ENCODE data around the gene AMOTL1. TPM values are rescaled to one million over a fixed set of nuclear protein-coding genes. Genes with fewer than 3 reads are reported as not detected.

AMOTL1 gene
- 10 to 100 TPM; 34.1 to 51.2 (median 41.0) TPM for total RNA-seq

- peaks cover 15 to 33% of the 10 kb centered on the region in 2 donors for H3K4me1 ChIP-seq
- TF ChIP-seq CTCF (IDR thresholded peaks at IDR 0.05): peak in 2 of 6 experiments; percentile 14 to 29
- peak; percentile 48 to 76 for TF ChIP-seq POLR2A (IDR thresholded peaks at IDR 0.05)
- peak; percentile 94 for DNase-seq
- no peaks in the 10 kb centered on the region for H3K36me3 ChIP-seq
- H3K27ac ChIP-seq: peak within 1 kb of the TSS; percentile 87 to 94 (median 92)
- WGBS, 2 donors: 4 to 5% methylated on average over 43 to 54 of the region's 57 CpGs
- intact Hi-C loops (cut with DNase I): no loop called here
- no peaks in the 10 kb centered on the region for H3K9me3 ChIP-seq
- H3K4me3 ChIP-seq (replicated peaks in 1 of 3): peak within 1 kb of the TSS; percentile 71 to 93 (median 91)
- no peaks in the 10 kb centered on the region for H3K27me3 ChIP-seq
Measured at GRCh38 chr11:94767701-94768601, at the start of gene AMOTL1. Gene AMOTL1 (plus strand): TSS chr11:94768356. CDS start chr11:94768512, 156 bp downstream.

GRCh38 chr11:94719876-94720275 lies 48.3 kb upstream of the AMOTL1 start:
- no peak overlapping the region for H3K27ac ChIP-seq
- H3K4me3 ChIP-seq (replicated peaks in 1 of 3): no peak overlapping the region
- TF ChIP-seq POLR2A (IDR thresholded peaks at IDR 0.05): no peak
- TF ChIP-seq CTCF (IDR thresholded peaks at IDR 0.05): no peak
- DNase-seq: no peak
- intact Hi-C loops (cut with DNase I): no loop called here
- no peaks in the 10 kb centered on the region for H3K9me3 ChIP-seq
- H3K27me3 ChIP-seq: no peaks in the 10 kb centered on the region
- H3K36me3 ChIP-seq: no peaks in the 10 kb centered on the region
- H3K4me1 ChIP-seq: no peaks in the 10 kb centered on the region
- WGBS, 2 donors: 81 to 86% methylated on average over 3 of the region's 3 CpGs

- no peaks in the 10 kb centered on the region for H3K36me3 ChIP-seq
- H3K4me3 ChIP-seq (replicated peaks in 1 of 3): no peak overlapping the region
- no peak overlapping the region for H3K27ac ChIP-seq
- no peaks in the 10 kb centered on the region for H3K4me1 ChIP-seq
- H3K9me3 ChIP-seq: no peaks in the 10 kb centered on the region
- 70 to 76% methylated on average over 2 of the region's 2 CpGs for WGBS, 2 donors
- TF ChIP-seq CTCF (IDR thresholded peaks at IDR 0.05) (no peak), POLR2A (IDR thresholded peaks at IDR 0.05) (no peak)
- no peak for DNase-seq
- intact Hi-C loops (cut with DNase I): no loop called here
- no peaks in the 10 kb centered on the region for H3K27me3 ChIP-seq
Measured at GRCh38 chr11:94721565-94722292, 46.4 kb upstream of the AMOTL1 start.

- Histone ChIP-seq H3K27ac (no peak overlapping the region), H3K4me3 (replicated peaks in 1 of 3) (no peak overlapping the region), H3K36me3 (no peaks in the 10 kb centered on the region), H3K27me3 (no peaks in the 10 kb centered on the region), H3K4me1 (no peaks in the 10 kb centered on the region), H3K9me3 (no peaks in the 10 kb centered on the region)
- TF ChIP-seq CTCF (IDR thresholded peaks at IDR 0.05) (no peak), POLR2A (IDR thresholded peaks at IDR 0.05) (no peak)
- WGBS, 2 donors: 89 to 93% methylated on average over 1 of the region's 1 CpG
- intact Hi-C loops (cut with DNase I): no loop called here
- no peak for DNase-seq
Measured at GRCh38 chr11:94722735-94723134, 45.4 kb upstream of the AMOTL1 start.
